ENCODE data around the gene ITGA2. TPM values are rescaled to one million over a fixed set of nuclear protein-coding genes. Genes with fewer than 3 reads are reported as not detected.

The ITGA2 gene
- total and polyA plus RNA-seq, 9 of the 15 experiments (the other 6 are each of a cell fraction or from before 2014, with no cell fraction given), result 0.01 to 0.09 (median 0.03) TPM; not detected in 5

DNA sequence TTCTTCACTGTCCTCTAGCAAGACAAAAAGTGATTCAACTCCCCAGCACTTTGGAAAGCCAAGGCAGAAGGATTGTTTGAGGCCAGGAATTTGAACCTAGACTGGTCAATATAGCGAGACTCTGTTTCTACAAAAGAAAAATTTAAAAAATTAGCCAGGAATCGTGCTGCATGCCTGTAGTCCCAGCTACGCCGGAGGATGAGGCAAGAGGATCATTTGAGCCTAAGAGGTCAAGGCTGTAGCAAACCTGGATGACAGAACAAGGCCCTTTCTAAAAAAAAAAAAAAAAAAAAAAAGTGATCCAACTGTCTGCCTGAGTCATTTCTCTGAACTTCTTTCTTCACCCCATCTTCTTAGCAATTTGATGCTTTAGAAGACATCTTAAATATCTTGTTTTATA, 12.4 kb downstream of the ITGA2 start (continued):
- TF ChIP-seq FOXA3 (CRISPR knock-in tag; conservative IDR thresholded peaks at IDR 0.05 in 1 of 2, IDR thresholded peaks at IDR 0.05 in 1 of 2) (no peak), GATA2 (CRISPR knock-in tag; IDR thresholded peaks at IDR 0.05) (no peak), ZNF24 (IDR thresholded peaks at IDR 0.05) (no peak), RBM22 (IDR thresholded peaks at IDR 0.05; ENCODE audit: low read depth, low read length, poor library complexity, severe bottlenecking) (no peak), NFE2 (IDR thresholded peaks at IDR 0.05; ENCODE audit: low read depth) (no peak), ARID3B (CRISPR knock-in tag; IDR thresholded peaks at IDR 0.05; ENCODE audit: borderline replicate concordance) (no peak), CUX1 (CRISPR knock-in tag; IDR thresholded peaks at IDR 0.05) (no peak), NFE2L1 (tag; IDR thresholded peaks at IDR 0.05; ENCODE audit: borderline replicate concordance, low read depth) (no peak), KDM5B (IDR thresholded peaks at IDR 0.05; ENCODE audit: insufficient replicate concordance, low read depth, low read length) (no peak), RCOR1 (IDR thresholded peaks at IDR 0.05; ENCODE audit: borderline replicate concordance in 1 of 2, low read depth in 2 of 2, low read length in 2 of 2) (no peak), TRIM25 (IDR thresholded peaks at IDR 0.05; ENCODE audit: borderline replicate concordance) (no peak), HBP1 (CRISPR knock-in tag; IDR thresholded peaks at IDR 0.05) (no peak), TRIM28 (IDR thresholded peaks at IDR 0.05) (no peak), FIP1L1 (IDR thresholded peaks at IDR 0.05; ENCODE audit: low read depth, low read length, poor library complexity, severe bottlenecking) (no peak)
- TF ChIP-seq, protein P1, sequence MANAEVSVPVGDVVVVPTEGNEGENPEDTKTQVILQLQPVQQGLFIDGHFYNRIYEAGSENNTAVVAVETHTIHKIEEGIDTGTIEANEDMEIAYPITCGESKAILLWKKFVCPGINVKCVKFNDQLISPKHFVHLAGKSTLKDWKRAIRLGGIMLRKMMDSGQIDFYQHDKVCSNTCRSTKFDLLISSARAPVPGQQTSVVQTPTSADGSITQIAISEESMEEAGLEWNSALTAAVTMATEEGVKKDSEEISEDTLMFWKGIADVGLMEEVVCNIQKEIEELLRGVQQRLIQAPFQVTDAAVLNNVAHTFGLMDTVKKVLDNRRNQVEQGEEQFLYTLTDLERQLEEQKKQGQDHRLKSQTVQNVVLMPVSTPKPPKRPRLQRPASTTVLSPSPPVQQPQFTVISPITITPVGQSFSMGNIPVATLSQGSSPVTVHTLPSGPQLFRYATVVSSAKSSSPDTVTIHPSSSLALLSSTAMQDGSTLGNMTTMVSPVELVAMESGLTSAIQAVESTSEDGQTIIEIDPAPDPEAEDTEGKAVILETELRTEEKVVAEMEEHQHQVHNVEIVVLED (CRISPR knock-in tag; IDR thresholded peaks at IDR 0.05), result no peak

All from K562 (cell line).